ENCODE results near the gene GRAMD4.

DNA sequence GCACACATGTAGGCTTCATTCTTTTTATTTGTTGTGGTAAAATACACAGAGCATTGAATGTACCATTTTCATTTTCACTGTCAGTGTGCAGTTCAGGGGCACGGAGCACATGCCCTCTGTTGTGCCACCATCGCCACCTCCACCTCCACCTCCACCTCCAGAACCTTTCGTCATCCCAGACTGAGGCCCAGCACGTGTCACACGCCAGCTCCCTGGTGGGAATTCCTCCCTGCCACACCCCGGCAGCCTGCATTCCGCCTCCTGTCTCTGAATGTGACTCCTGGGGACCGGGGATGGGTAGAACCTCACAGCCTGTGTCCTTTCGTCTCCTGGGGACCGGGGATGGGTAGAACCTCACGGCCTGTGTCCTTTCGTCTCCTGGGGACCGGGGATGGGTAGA, 10.9 kb downstream of the GRAMD4 start:
- TF ChIP-seq CTCF (IDR thresholded peaks at IDR 0.05 in 8 of 11, conservative IDR thresholded peaks at IDR 0.05 in 3 of 11) (no peak), POLR2AphosphoS5 (IDR thresholded peaks at IDR 0.05) (no peak), POLR2A (IDR thresholded peaks at IDR 0.05) (no peak)
